HUDEP-2 (cell line): ENCODE data around the gene SNAPC2.
A peak's percentile ranks its signal among the peaks of the same experiment; 100 is the strongest.
"Not testable (repeated sequence)": the region's sequence is repeated elsewhere in the genome, so short reads cannot be mapped to it uniquely, and the experiment has no call there.

ENCODE experiments used
- DNase-seq, 76 experiments: peaks; one replicate each; lab custom pipeline; 2025; ENCODE audit not compliant: unreplicated experiment in 76 of 76; lab: John Stamatoyannopoulos, UW

The SNAPC2 gene

DNA sequence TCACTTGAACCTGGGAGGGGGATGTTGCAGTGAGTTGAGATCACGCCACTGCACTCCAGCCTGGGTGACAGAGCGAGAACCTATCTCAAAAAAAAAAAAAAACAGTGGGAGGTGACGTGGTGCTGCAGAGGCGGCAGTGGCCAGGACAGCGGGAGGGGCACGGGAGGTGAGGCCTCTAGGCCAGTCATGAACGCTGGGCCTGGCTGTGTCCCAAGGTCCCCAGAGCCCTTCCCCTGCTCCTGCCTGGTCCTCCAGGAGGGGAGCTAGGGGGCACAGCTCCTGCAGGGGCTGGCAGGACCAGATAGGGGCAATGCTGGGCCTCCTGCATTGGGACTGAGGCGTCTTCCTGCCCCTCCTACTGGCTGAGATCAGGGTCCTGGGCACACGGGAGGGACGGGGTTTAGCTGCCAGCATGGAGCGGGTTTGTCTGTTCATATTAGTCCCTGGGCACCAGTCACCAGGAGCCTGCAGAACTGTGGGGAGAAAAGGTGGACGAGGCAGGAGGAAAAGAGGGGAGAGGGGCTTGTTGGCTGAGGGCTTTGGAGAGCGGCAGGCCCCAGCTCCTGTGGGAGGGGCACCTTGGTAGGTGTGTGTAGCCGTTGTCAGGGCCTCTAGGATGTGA is 11.9 kb upstream of the SNAPC2 start:
- peak in 51 of 76 experiments; percentile 21 to 81 (median 53) for DNase-seq

DNA sequence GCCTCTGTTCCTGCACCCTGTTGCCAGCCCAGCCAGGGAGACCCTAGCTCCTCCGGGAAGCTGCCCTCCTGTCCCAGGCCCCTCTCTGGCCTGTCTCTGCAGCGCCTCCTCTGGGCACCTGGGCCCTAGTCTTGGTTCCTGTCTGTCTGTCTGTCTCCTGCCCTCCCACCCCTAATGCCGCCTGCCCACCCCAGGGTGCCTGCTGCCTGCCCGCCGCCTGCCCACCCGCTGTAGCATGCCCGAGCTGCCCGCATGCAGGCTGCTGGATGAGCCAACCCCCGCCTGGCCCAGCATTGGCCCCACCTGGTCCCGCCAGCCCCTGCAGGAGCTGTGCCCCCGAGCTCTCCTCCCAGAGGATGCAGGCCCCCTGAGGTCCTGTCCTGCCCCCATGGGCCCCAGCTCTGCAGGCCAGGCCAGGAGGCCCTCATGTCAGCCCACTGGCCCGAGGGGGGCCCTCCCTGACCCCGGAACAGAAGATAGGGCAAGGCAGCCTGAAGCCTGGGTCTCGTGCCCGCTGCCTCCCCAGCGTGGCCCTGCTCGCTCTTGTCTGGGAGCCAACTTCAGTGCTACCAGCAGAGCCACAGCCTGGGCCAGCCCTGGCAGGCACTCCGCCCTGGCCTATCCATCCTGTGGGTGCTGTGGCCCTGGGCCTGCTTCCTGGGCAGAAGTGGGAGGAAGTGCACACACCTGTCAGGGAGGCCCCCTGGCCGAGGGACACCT is 11.2 kb upstream of the SNAPC2 start:
- no peak for DNase-seq

DNA sequence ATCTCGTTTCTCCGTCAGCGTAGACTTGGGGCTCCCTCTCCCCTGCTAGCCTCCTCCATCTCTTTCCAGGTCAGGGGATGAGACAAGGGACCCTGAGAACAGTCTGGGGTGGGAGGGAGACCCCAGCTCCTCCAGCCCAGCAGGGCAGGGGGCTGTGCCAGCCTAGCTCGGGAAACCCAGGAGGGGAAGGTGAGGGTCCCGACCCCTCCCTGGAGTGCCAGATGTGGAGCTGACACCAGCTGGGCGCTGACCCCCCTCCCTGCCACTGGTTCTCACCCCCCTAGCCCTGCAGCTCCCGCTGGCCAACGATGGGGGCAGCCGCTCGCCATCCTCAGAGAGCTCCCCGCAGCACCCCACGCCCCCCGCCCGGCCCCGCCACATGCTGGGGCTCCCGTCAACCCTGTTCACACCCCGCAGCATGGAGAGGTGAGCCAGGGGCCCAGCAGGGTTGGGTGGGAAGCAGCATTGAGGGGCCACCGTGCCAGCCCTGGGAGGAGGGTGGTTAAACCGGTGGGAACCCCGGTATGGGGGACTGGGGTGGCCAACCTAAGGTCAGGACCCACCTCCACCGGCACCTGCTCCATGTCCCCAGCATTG is 10.6 kb upstream of the SNAPC2 start:
- DNase-seq: no peak

DNA sequence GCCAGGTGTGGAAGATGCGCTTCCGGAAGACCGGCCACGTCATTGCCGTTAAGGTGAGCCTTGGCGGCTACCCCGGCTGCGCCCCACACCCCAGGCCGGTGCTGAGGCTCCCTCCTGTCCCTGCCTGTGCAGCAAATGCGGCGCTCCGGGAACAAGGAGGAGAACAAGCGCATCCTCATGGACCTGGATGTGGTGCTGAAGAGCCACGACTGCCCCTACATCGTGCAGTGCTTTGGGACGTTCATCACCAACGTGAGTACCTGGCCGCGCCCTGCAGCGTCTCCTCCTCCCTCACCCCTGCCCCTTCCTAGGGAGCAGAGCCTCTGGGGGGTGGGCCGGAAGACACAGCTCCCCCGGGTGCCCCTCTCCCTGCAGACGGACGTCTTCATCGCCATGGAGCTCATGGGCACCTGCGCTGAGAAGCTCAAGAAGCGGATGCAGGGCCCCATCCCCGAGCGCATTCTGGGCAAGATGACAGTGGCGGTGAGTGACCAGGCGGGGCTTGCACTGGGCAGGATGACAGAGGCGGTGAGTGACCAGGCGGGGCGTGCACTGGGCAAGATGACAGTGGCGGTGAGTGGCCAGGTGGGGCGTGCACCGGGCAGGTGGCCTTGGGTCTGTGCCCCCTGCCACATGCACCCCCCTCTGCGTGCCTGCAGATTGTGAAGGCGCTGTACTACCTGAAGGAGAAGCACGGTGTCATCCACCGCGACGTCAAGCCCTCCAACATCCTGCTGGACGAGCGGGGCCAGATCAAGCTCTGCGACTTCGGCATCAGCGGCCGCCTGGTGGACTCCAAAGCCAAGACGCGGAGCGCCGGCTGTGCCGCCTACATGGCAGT is 9.6 kb upstream of the SNAPC2 start:
- no peak for DNase-seq

DNA sequence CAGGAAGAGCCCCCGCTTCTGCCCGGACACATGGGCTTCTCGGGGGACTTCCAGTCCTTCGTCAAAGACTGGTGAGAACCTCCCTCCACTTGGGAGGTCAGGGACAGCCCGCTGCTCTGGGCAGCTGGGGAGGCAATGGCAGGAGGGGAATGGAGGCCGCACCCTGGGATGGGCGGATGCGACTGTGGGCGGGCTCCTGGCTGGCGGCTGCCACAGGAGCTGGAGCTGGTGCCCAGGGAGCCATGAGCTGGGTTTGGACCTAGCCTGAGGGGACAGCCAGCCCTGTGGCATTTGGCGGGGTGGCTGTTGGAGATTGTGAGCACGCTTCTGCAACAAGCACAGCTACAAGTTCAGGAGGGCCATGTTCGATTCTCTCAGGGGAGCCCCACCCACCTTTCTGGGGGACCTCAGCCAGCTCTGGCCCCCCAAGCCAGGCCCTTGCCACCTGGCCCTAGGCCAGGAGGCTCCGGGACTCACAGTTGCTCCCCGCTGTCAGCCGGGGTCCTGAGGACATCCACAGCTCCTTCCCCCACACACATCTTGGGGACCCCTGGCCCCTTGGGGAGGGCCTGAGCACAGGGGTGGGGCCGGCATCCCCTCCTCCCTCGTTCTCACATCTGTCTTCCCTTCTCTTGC is 8.5 kb upstream of the SNAPC2 start:
- peak in 33 of 76 experiments; percentile 7 to 66 (median 37) for DNase-seq

DNA sequence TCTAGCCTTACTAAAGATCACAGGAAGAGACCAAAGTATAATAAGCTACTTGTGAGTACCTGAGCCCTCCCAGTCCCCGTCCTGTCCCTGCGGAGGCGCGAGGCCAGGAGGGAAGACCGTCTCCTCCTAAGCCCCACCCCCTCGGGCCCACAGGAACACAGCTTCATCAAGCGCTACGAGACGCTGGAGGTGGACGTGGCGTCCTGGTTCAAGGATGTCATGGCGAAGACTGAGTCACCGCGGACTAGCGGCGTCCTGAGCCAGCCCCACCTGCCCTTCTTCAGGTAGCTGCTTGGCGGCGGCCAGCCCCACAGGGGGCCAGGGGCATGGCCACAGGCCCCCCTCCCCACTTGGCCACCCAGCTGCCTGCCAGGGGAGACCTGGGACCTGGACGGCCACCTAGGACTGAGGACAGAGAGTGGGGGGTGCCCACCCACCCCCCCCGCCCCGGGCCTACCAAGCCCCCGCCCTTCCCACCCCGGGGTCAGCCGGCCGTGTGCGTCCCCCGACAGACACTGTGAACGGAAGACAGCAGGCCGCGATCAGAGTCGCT is 7.9 kb upstream of the SNAPC2 start:
- no peak for DNase-seq

DNA sequence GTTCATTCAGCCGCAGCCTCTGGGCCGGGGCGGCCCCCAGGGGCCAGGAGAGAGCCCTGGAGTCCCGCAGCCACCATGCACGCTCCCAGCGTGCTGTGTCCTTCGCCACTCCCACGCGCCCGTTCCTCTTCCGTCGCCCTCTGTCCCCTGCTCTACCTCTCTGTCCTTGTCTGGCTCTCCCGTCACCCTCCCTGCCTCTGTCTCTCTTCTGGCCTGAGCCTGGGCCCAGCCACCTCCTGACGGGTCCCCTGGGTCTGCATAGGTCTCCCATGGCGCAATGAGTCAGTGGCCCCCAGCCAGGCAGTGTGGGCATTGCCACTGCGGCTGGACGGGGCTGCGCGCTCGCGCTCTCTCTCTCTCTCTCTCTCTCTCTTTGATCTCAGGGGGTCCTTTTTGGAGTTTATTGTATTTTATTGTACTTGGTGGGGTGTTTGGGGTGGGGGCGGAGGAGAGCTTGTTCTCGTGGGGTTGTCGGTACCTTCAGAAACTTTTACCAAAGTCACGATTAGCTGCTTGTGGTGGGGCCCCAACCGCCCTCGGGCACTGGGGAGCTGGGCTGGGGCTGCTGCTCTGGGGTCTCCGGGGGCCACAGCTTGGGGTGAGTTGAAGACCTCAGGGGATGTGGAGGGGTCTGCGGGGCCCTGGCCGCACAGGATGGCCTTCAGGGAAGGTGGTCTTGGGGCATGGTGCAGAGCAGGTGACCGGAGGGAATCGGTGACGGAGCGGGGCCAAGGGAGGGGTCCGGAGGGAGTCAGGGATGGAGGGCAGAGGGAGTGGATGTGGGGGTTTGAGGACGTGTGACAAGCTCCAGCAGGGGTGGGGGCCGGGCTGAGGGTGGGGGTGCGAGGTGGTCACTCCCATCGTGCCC is 7.2 kb upstream of the SNAPC2 start:
- DNase-seq: no peak

DNA sequence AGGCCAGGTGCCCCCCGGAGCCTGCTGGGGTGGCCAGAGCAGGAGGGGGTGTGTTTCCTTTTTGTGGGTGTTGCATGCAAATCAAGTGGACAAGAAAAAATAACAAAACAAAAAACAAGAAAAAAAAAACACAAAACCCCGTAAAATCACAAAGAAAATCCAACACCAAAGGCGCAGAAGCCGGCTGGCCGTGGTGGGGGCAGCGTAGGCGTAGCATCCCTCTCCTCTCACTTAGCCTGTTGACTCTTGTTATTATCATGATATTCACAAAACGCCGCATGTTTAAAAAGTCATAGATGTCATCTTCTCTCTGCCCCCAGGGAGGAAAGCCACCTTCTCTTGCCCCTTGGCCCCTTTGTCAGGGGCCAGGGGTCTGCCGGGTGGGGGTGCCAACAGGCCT is 6.5 kb upstream of the SNAPC2 start:
- DNase-seq: no peak

DNA sequence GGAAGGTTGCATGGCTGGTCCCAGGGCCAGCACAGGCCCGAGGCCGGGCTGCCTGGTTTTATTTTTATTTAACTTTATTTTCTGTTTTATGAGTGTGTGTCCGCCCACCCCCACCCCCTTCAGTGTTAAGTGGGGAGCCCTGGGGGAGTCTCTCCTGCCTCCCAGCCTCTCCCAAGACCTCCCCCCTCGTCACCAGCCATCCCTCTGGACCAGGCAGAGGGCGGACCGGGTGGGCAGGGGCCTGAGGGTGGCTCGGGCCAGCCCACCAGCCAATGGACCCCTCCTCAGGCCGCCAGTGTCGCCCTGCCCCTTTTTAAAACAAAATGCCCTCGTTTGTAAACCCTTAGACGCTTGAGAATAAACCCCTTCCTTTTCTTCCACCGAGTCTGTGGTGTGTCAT is 6.0 kb upstream of the SNAPC2 start:
- DNase-seq: no peak

DNA sequence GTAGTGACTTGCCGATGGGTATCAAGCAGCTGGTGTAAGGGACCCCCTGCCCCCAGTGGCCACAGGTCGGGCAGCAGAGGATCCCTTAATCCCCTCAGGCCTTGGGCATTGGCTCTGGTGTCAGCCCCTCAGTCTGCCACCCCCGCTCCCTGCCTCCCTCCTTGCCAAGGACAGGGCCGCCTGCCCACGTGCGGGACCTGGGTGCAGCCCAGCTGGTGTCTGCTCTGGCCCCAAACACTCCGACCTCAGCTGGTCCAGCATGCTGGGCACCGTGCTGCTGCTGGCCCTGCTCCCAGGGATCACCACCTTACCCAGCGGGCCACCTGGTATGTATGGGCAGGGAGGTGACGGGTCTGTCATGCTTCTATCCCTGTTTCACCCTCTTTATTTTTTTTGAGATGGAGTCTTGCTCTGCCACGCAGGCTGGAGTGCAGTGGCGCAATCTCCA is 5.5 kb upstream of the SNAPC2 start, which contains the start of gene TGFBR3L:
TSS of gene TGFBR3L (plus strand) at position 233 of the 448 bp plus-strand sequence.
- no peak for DNase-seq

DNA sequence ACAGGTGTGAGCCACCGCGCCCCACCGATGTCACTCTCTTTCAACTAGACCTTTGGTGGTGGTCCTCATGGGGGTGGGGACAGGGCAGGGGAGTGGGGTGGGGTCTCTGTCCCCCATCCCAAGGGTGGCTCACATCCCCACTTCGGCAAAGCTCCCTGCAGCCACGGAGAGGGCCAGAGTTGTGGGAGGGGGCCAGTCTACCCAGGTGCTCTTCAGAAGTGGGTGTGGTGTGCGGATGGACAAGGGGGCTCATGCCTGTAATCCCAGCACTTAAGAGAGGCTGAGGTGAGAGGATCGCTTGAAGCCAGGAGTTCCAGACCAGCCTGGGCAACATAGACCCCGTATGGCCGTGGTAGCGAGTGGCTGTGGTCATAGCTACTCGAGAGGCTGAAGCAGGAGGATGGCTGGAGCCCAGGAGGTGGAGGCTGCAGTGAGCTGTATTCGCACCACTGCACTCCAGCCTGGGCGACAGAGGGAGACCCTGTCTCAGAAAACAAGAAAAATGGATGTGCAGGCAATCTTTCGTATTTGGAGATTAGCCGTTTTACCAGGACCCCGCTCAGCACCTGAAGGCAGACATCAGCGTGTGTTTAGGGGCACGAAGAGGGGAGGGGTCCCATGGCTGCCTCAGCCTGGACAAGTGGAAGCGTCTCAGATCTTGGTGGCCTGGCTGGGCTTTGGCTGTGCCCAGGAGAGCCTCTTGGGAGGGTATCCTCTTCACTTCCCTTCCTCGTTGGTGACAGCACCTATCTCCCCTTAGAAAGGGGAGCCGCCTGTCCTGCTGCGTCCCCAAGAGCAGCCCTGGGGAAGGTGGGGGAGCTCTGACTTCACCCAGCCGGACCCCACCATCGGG is 4.7 kb upstream of the SNAPC2 start:
- peak in 1 of 76 experiments; percentile 50 for DNase-seq

DNA sequence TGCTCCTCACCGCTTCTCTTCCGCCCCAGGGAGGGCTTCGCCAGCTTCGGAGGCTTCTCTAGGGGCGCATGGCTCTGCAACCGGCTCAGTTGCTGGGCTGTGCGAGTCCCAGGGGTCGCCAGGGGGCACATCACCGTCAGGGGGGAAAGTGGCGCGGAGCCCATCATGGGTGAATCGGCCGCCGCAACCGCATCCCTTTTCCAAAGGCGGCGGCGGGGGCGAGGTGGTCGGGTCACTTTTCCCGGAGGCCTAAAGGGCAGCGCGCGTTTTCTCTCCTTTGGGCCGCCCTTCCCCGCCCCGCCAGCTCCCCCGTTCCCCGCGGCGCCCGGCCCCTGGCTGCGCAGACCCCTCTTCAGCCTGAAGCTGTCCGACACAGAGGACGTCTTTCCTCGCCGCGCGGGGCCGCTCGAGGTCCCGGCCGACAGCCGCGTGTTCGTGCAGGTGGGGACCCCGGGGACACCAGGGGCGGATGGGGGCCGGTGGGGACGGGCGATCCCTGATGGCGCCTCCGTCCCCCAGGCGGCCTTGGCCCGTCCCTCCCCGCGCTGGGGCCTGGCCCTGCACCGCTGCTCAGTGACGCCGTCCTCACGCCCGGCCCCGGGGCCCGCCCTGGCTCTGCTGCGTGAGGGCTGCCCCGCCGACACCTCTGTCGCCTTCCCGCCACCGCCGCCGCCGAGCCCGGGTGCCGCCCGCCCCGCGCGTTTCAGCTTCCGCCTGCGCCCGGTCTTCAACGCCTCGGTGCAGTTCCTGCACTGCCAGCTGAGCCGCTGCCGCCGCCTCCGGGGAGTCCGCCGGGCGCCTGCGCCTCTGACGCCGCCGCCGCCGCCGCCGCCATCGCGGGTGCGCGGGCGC is 3.8 kb upstream of the SNAPC2 start:
- DNase-seq: peak in 59 of 76 experiments; percentile 25 to 97 (median 60)

DNA sequence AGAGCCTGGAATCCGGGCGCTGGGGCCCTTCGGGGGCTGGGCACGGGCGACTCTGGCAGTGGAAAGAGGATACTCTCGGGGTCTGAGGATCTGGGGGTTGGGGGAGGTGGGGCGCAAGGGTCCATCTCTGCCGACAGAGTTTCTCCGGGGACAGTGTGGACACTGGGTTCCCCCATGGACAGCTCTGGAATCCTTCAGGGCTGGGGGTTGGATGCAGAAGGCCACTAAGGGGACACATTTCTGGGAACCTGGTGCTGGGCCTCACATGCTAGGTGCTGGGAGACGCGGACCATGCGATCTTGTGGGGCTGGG is 3.2 kb upstream of the SNAPC2 start:
- peak in 8 of 76 experiments; percentile 54 to 97 (median 63) for DNase-seq

DNA sequence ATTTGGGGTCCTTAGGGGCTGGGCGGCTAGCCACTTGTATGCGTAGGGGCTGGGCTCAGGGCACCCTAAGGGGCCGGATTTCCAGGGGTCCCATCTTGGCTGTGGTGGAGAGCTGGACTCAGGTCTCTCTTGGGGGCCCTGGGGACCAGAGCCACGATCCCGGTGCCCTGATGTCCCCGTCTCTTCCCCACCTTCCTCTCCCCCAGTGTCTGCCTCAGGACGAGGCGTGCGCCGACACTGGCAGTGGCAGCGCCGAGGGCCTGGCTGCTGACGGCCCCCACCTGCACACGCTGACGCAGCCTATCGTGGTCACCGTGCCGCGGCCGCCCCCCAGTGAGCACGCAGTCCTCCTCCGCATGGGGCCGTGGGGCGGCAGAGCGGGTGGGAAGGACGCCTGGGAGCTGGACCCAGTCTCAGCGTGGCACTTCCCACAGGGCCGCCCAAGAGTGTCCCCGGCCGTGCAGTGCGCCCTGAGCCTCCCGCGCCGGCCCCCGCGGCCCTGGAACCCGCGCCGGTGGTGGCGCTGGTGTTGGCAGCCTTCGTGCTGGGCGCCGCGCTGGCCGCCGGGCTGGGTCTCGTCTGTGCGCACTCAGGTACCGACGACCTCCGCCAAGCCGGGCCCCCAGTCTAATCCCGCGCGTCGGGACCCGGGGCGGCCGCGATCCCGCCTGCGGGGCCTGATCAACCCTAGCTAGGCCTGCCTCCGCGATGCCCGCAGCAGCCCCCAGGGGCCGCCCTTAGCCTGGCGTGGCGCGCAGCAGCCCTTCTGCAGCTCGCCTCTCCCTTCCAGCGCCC is 2.7 kb upstream of the SNAPC2 start:
- peak in 69 of 76 experiments; percentile 34 to 93 (median 77) for DNase-seq

DNA sequence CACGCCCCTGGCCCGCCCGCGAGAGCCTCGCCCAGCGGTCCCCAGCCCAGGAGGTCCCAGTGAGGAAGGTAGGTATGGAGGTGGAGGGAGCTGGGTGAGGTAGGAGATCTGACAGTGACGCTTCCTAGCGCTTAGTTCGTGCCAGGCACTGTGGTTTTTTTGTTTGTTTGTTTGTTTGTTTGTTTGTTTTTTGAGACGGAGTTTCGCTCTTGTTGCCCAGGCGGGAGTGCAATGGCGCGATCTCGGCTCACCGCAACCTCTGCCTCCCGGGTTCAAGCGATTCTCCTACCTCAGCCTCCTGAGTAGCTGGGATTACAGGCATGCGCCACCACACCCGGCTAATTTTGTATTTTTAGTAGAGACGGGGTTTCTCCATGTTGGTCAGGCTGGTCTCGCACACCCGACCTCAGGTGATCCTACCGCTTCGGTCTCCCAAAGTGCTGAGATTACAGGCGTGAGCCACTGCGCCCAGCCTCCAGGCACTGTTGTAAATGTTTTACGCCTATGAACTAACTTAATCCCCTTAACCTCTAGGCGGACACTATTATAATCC is 2.0 kb upstream of the SNAPC2 start:
- not testable (repeated sequence) for DNase-seq

DNA sequence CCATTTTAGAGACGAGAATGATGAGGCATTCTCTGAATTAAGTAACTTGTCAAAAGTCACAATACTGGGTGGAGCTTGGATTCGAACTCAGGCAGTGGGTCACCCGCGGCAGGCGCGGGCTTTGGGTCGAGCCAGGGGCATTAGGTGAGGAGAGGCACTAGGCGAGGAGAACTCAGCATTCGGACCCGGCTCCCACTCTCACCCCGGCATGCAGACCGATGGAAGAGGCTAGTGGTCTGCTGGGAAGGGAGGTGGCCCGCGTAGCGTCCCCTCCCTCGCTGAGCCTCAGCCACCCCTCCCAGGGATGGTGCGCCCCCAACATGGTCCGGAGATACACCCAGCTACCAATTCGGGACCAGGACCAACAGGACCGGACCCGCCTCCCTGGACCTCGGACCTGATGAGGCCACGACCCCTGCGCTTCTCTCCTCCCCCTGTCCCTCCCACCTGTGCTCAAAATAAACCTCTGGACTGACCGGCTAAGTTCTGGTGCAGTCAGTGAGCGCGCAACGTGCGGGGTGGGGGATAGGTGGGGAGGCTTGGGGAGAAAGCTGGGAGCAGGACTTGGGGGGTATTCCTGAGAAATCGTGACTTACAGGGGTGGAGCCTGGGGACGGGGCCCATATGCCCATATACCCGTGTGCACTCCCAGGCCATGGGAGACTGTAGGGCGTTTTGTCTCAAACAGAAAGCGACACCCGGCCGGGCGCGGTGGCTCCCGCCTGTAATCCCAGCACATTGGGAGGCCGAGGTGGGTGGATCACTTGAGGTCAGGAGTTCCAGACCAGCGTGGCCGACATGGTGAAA is 1.3 kb upstream of the SNAPC2 start:
- peak in 1 of 76 experiments; percentile 19 for DNase-seq
